ENCODE measurements around the gene CYP46A1.

Gene CYP46A1

GRCh38 chr14:99718031-99718810, 34.1 kb downstream of the CYP46A1 start:
- no peaks in the 10 kb centered on the region for H3K79me2 ChIP-seq (ENCODE audit: insufficient read depth, low read length)
- H2AFZ ChIP-seq (ENCODE audit: low read length): no peak overlapping the region
- no peaks in the 10 kb centered on the region for H4K20me1 ChIP-seq (ENCODE audit: insufficient read depth, low read length)
- H3K27me3 ChIP-seq (ENCODE audit: insufficient read depth, low read length): no peaks in the 10 kb centered on the region
- no peak overlapping the region for H3K4me2 ChIP-seq (ENCODE audit: low read length)
- H3K27ac ChIP-seq (ENCODE audit: low read depth, low read length, poor library complexity, severe bottlenecking): no peak overlapping the region
- no peaks in the 10 kb centered on the region for H3K36me3 ChIP-seq (ENCODE audit: insufficient read depth, low read length)
- no peak overlapping the region for H3K4me3 ChIP-seq (ENCODE audit: low read depth, low read length, poor library complexity, severe bottlenecking)
- no peaks in the 10 kb centered on the region for H3K9me2 ChIP-seq (ENCODE audit: low read depth, low read length)
- no peak overlapping the region for H3K9ac ChIP-seq (ENCODE audit: low read length)
- TF ChIP-seq EZH2 (IDR thresholded peaks at IDR 0.05; ENCODE audit: borderline replicate concordance, low read length) (no peak), CTCF (IDR thresholded peaks at IDR 0.05; ENCODE audit: low read length) (no peak)
- H3F3A ChIP-seq (ENCODE audit: insufficient read depth, low read length): no peaks in the 10 kb centered on the region
- H3K9me3 ChIP-seq (ENCODE audit: low read length): no peaks in the 10 kb centered on the region
- no peaks in the 10 kb centered on the region for H3K4me1 ChIP-seq (ENCODE audit: insufficient read depth, low read length, severe bottlenecking)

GRCh38 chr14:99718811-99719192, 34.7 kb downstream of the CYP46A1 start:
- H2AFZ ChIP-seq (ENCODE audit: low read length): no peak overlapping the region
- H3K27me3 ChIP-seq (ENCODE audit: insufficient read depth, low read length): no peaks in the 10 kb centered on the region
- TF ChIP-seq EZH2 (IDR thresholded peaks at IDR 0.05; ENCODE audit: borderline replicate concordance, low read length) (no peak), CTCF (IDR thresholded peaks at IDR 0.05; ENCODE audit: low read length) (no peak)

GRCh38 chr14:99720941-99721791, 37.1 kb downstream of the CYP46A1 start:
- no peak overlapping the region for H2AFZ ChIP-seq (ENCODE audit: low read length)
- H3K4me1 ChIP-seq (ENCODE audit: insufficient read depth, low read length, severe bottlenecking): no peaks in the 10 kb centered on the region
- no peaks in the 10 kb centered on the region for H3K79me2 ChIP-seq (ENCODE audit: insufficient read depth, low read length)
- H3K36me3 ChIP-seq (ENCODE audit: insufficient read depth, low read length): no peaks in the 10 kb centered on the region
- no peaks in the 10 kb centered on the region for H3F3A ChIP-seq (ENCODE audit: insufficient read depth, low read length)
- H3K4me3 ChIP-seq (ENCODE audit: low read depth, low read length, poor library complexity, severe bottlenecking): no peak overlapping the region
- no peaks in the 10 kb centered on the region for H3K9me2 ChIP-seq (ENCODE audit: low read depth, low read length)
- H3K27ac ChIP-seq (ENCODE audit: low read depth, low read length, poor library complexity, severe bottlenecking): no peak overlapping the region
- TF ChIP-seq EZH2 (IDR thresholded peaks at IDR 0.05; ENCODE audit: borderline replicate concordance, low read length): no peak
- TF ChIP-seq CTCF (IDR thresholded peaks at IDR 0.05; ENCODE audit: low read length): no peak
- H3K4me2 ChIP-seq (ENCODE audit: low read length): no peak overlapping the region
- H3K27me3 ChIP-seq (ENCODE audit: insufficient read depth, low read length): no peaks in the 10 kb centered on the region
- no peaks in the 10 kb centered on the region for H4K20me1 ChIP-seq (ENCODE audit: insufficient read depth, low read length)
- no peaks in the 10 kb centered on the region for H3K9me3 ChIP-seq (ENCODE audit: low read length)
- no peak overlapping the region for H3K9ac ChIP-seq (ENCODE audit: low read length)

More at GRCh38 chr14:99718811-99719192, 34.7 kb downstream of the CYP46A1 start:
- Histone ChIP-seq H3K9me3 (ENCODE audit: low read length) (no peaks in the 10 kb centered on the region), H3K9me2 (ENCODE audit: low read depth, low read length) (no peaks in the 10 kb centered on the region), H3K4me1 (ENCODE audit: insufficient read depth, low read length, severe bottlenecking) (no peaks in the 10 kb centered on the region), H3K79me2 (ENCODE audit: insufficient read depth, low read length) (no peaks in the 10 kb centered on the region), H3K36me3 (ENCODE audit: insufficient read depth, low read length) (no peaks in the 10 kb centered on the region), H3K27ac (ENCODE audit: low read depth, low read length, poor library complexity, severe bottlenecking) (no peak overlapping the region), H3K9ac (ENCODE audit: low read length) (no peak overlapping the region), H3K4me3 (ENCODE audit: low read depth, low read length, poor library complexity, severe bottlenecking) (no peak overlapping the region), H3F3A (ENCODE audit: insufficient read depth, low read length) (no peaks in the 10 kb centered on the region), H4K20me1 (ENCODE audit: insufficient read depth, low read length) (no peaks in the 10 kb centered on the region), H3K4me2 (ENCODE audit: low read length) (no peak overlapping the region)
